NCI-H2107 treated with DMSO at 0.1 percent for 48 hours (cell line): ENCODE data around the gene FAAP20.

ENCODE experiments used
- DNase-seq: peaks from one replicate; lab custom pipeline; 2025; ENCODE audit not compliant: unreplicated experiment; lab: John Stamatoyannopoulos, UW

FAAP20 gene

DNA sequence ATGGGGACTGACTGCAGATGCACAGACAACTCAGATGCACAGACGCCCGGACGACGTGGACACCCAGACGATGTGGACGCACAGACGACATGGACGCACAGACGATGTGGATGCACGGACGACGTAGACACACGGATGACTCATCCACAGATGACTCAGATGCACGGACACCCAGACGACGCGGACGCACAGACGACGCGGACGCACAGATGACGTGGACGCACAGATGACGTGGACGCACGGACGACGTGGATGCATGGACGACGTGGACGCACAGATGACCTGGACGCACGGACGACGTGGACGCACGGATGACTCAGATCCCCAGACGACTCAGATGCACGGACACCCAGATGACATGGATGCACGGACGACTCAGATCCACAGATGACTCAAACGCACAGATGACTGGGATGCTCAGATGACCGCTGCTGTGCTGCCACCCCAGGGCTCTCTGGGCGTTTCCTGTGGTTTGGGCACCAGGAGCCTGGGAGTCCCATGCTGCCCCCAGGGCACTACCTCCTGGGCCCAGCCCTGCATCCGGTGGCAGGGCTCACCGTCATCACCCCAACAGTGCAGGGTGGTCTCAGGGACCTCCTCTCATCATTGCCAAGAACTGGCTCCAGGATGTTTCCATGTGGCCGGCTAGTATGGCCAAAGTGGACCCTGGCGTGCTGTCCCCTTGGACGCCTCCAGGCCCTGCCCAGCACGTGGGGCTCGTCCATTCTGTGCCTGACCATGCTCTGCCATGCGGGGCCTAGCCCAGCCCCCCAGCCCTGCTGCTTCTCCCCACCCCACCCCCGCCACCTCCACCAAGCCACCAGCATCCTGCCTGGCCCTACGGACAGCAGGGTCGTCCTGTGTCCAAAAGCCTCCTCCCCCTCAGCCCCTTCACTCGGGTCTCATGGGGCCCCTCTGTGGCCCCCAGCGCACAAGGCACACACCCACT is 14.0 kb downstream of the FAAP20 start:
- DNase-seq: no peak

DNA sequence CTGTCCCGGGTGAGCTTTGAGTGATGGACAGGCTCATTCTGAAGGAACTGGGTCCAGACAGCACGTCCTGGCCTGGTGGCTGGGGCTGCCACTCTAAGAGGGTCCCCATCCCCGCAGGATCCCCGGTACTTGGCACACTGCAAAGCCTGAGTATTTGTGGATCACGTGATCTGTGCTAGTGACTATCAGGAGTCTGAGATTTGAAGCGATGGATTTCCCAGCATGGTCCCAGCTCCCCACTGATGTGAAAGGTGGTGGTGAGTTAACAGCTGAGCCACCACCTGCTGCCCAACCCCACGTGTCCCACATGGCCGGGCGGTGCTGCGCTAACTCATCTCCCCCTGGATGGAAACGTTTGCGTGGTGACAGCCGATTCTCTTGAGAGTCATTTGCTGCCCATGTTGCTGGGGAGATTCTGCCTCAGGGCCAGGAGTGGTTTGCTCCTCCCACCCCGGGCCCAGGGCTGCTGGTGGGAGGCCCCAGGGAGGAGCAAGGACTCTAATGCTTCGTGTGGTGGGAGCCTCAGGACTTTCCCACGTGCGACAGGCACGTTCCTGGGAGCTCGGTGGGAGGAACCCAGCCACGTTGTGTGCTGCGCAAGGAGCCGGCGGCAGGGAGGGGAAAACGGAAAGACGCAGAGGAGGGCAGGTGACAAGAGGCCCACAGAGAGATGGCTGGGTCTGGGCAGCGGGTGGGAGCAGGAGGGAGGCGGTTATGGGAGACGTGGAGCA is 15.1 kb downstream of the FAAP20 start:
- no peak for DNase-seq

DNA sequence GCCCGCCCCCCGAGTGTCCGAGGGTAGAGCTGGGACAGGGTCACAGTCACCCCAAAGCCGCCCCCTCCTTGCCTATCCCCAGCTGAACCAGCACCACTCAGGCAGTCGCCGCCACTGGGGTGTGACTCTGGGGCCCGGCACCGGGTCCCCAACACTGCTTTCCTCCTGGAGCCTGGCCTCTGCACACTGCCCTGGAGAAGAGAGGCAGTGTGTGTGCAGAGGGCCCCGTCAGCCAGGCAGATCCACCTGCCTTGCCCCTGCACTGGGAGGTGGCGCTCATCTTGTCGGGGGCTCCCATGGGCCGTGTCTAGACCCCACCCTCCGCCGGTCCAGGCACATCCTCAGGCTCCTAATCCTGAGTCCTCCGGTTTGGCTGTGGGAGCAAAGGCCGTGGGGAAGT is 15.7 kb downstream of the FAAP20 start:
- DNase-seq: no peak

GRCh38 chr1:2177946-2178538 is 16.5 kb downstream of the FAAP20 start:
- no peak for DNase-seq

DNA sequence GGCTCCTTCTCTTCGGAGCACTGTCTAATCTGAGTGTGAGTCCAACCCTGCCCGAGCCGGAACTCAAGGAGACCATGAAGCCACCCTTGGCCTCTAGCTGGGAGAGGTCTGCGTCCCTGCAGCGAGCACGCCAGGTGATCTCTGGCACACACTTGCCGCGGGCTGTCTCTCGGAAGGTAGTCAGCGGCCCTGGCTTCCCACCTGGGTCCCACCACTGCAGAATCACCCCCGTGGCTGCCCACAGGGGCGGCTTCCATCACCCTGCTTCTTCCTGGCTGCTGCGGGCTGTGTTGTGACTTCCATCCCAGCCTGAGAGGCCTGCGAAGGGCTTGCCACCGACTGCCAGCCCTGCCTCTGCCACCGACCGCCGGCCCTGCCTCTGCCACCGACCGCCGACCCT is 17.0 kb downstream of the FAAP20 start:
- DNase-seq: no peak

- DNase-seq: no peak
These were observed 18.0 kb downstream of the FAAP20 start for GRCh38 chr1:2176615-2177014.

GRCh38 chr1:2175681-2176454 is 18.7 kb downstream of the FAAP20 start:
- DNase-seq: no peak

- no peak for DNase-seq
These were observed 19.5 kb downstream of the FAAP20 start for GRCh38 chr1:2175055-2175414.

DNA sequence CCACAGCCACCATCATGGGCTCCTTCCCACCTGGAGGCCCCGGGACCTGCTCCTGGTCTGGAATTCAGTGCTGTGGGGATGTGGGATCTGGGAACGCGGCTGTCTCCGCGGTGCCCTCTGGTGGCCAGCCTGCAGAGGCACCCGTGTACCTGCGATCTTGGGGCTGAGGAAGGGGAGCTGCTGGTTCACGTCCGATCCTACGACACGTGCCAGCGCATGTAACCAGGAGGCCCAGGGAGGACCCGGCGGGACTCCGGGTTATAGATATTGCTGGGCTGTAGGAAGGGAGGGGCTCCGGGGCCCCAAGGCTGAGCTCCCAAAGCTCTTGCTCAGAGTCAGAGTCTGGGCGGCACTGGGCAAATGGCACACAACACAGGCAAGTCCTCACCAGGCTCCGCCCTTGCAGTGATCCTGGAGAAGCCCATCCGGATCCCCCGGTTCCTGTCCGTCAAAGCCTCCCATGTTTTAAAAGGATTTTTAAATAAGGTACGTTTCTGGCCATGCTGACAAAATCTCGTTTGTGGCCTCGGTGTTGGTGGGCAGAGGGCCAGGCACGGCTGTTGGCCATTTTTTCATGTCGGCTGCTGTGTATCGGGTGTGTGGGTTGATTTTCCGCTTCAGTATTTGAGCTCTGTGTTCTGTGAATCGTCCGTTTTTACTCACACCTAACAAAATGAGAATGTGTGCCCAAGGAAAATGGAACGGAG is 20.1 kb downstream of the FAAP20 start:
- no peak for DNase-seq

DNA sequence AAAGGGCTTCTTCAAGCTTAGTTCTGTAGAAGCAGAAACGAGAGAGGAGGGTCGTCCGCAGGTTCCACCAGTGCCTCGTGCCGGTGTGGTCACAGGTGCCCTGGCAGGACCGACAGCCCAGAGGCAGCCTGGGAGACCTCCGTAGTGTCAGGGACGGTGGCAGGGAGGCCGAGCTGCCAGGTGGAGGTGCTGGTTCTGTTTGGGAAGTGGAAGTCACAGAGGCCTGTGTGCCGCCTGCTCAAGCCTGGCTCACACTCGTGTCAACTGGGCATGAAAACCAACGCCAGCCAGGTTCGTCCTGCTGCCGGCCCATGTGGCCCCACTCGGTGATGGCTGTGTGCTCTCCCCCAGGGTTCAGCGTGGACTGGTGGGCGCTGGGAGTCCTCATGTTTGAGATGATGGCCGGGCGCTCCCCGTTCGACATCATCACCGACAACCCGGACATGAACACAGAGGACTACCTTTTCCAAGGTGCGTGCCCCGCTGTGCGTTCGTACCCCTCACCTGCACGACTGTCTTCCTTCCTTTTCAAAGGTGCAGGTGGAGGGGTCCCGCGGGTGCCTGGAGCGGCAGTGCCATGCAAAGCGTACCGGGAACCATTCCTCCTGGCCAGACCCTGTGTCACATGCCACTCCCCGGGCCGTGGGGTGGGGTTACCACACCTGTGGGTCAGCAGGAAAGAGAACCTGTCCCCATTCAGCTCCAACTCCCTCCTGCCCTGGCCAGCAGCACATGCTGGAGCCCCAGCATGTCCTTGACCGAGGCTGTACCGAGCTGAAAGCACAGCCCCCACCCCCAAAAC is 20.8 kb downstream of the FAAP20 start:
- DNase-seq: no peak

GRCh38 chr1:2172551-2173146 is 21.9 kb downstream of the FAAP20 start:
- DNase-seq: no peak

DNA sequence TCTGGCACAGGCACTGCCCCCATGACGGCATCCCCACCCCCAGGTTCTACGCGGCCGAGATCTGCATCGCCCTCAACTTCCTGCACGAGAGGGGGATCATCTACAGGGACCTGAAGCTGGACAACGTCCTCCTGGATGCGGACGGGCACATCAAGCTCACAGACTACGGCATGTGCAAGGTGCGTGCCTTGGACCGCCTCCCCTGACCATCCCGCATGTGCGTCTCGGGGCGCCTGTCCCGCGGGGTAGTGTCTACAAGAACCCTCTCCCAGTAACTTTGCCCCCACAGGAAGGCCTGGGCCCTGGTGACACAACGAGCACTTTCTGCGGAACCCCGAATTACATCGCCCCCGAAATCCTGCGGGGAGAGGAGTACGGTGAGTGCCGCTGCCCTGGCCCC is 22.6 kb downstream of the FAAP20 start:
- no peak for DNase-seq

DNA sequence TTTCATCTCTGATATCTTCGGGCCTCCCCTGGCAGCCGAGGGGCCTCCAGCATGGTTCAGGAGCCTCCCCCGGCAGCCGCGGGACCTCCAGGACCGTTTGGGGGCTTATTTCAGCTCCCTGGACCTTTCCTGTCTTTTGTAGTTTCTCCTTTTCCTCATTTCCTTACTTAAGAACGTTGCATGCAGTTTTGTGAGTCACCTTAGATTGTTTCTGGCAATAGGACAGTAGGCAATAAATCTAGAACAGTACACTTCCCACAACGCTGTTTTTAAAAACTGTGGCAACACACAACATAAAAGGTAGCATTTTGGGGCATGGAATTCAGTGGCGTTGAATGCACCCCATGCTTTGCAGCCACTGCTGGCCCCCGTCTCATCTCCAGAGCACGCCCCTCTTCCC is 24.4 kb downstream of the FAAP20 start:
- DNase-seq: no peak

GRCh38 chr1:2169200-2169836 is 25.3 kb downstream of the FAAP20 start:
- DNase-seq: no peak

DNA sequence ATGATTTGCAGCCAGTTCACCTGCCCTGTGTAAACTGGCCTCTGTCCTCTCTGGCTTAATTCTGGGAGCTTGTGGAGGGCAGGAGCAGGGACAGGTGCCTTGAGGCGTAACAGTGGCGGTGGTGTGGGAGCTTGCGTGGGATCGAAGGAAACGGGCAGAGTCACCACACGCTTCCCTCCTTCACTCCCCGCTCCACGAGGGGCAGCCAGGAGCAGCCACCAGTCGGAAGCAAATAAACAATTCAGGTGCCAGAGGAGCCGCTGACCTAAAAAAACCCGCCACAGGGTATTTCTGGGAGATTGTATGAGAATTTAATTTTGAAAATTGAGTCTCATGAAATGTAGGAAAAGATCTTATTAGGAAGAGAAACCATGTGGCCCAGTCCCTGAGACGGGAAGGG is 26.0 kb downstream of the FAAP20 start:
- DNase-seq: no peak

DNA sequence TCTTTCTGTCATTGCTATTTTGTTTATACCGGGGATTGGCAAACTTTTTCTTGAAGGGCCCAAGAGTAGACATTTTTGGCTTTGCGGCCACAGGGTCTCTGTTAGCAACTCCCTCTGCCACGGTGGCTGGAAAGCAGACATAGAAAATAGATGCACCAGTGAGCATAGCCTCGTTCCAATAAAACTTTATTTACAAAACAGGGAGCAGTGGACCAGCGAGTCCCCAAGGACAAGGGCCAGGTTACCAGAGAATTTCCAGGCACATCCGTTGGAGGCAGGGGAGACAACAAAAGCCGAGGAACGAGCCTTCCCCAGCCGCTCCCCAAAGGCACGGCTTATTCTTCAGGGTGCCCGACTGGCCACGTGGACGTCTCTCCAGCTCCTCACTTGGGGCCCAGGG is 26.5 kb downstream of the FAAP20 start:
- no peak for DNase-seq

DNA sequence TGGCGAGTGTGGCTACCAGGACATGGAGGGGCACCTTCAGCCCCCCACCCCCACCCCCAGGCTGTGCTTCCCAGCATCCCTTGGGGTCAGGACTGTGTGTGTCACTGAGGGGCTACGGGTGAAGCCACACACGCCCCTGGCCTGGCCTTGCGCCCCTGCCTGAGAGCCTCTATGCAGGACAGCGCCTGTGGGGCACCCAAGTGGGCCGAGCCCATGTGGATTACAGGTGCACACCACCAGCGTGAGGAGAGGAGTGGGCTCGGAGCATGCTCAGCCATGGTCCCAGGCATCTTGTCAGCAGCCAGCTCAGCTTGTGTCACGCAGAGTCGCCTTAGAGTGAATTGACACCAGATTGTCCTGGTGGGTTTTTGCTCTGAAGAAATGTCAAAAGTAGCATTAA is 27.9 kb downstream of the FAAP20 start:
- DNase-seq: no peak

DNA sequence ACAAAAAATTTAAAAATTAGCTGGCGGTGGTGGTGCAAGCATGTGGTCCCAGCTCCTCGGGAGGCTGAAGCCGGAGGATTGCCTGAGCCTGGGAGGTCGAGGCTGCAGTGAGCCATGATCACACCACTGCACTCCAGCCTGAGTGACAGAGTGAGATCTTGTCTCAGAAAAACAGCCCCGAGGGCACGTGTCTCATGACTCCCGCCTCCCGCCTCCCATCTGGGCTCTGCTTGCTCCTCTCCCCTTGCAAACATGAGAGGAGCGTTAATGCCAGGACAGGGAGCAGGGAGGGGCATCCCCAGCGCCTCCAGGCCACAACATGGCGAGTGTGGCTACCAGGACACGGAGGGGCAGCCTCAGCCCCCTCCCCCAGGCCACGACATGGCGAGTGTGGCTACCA is 28.3 kb downstream of the FAAP20 start:
- DNase-seq: no peak

GRCh38 chr1:2165646-2166045 is 28.9 kb downstream of the FAAP20 start:
- no peak for DNase-seq
